Caki2 (cell line): Measurements from ENCODE around the gene ARL4D. TPM values are rescaled to one million over a fixed set of nuclear protein-coding genes. Genes with fewer than 3 reads are reported as not detected.
"Not testable (repeated sequence)": the region's sequence is repeated elsewhere in the genome, so short reads cannot be mapped to it uniquely, and the experiment has no call there.

Experiments
- DNase-seq: peaks from one replicate; pipeline ENCODE4 v3.0.0-alpha.2; 2015; ENCODE audit warnings: low read depth
- in situ Hi-C: cut with HindIII; loops from 2 replicates; pipeline ENCODE4 v1.10.0; 2016; ENCODE audit warnings: low sequenced_read_pairs, low pct_unique_long_range_greater_than_20kb, mixed read lengths
- total RNA-seq: library from RNA; depleted of rRNA; stranded (reverse); fragments of >200 nt; shearing (Covaris generic); gene quantifications from 2 replicates; pipeline ENCODE4 v1.2.3, GENCODE V29; 2014; ENCODE audit warnings: low replicate concordance

ARL4D gene
- total RNA-seq, 1 experiment from 2014 or later: 50.6 TPM

GRCh38 chr17:43410557-43411368, 12.0 kb downstream of the ARL4D start:
- in situ Hi-C loops: no loop called here

GRCh38 chr17:43411369-43411677, 12.5 kb downstream of the ARL4D start:
- DNase-seq: no peak
- in situ Hi-C loops: no loop called here

More at GRCh38 chr17:43410557-43411368, 12.0 kb downstream of the ARL4D start:
- DNase-seq: peak; percentile 63

GRCh38 chr17:43411749-43412148, 13.0 kb downstream of the ARL4D start:
- in situ Hi-C loops: no loop called here
- DNase-seq: no peak

GRCh38 chr17:43412166-43412565, 13.4 kb downstream of the ARL4D start:
- in situ Hi-C loops: no loop called here
- no peak for DNase-seq

GRCh38 chr17:43416998-43417890, 18.5 kb downstream of the ARL4D start:
- no peak for DNase-seq

GRCh38 chr17:43418441-43419374, 19.9 kb downstream of the ARL4D start:
- peak; percentile 82 for DNase-seq

More at GRCh38 chr17:43416998-43417890, 18.5 kb downstream of the ARL4D start:
- in situ Hi-C loops: no loop called here

GRCh38 chr17:43419375-43419882, 20.6 kb downstream of the ARL4D start:
- DNase-seq, in situ Hi-C loops: not testable (repeated sequence)

More at GRCh38 chr17:43418441-43419374, 19.9 kb downstream of the ARL4D start:
- in situ Hi-C loops: no loop called here

GRCh38 chr17:43423777-43424455, 25.1 kb downstream of the ARL4D start:
- DNase-seq: no peak
- in situ Hi-C loops: no loop called here

- peak; percentile 61 for DNase-seq
- in situ Hi-C loops: no loop called here
Measured at GRCh38 chr17:43427362-43428043, 28.7 kb downstream of the ARL4D start.

GRCh38 chr17:43428524-43428923, 29.7 kb downstream of the ARL4D start:
- in situ Hi-C loops: no loop called here
- DNase-seq: no peak

GRCh38 chr17:43430936-43431713, 32.3 kb downstream of the ARL4D start:
- in situ Hi-C loops: no loop called here
- no peak for DNase-seq

- in situ Hi-C loops: no loop called here
- no peak for DNase-seq
Measured at GRCh38 chr17:43431714-43432523, 33.1 kb downstream of the ARL4D start.

- in situ Hi-C loops: no loop called here
- DNase-seq: peak; percentile 97
Measured at GRCh38 chr17:43434902-43435319, 36.1 kb downstream of the ARL4D start.

GRCh38 chr17:43437756-43438155, 39.0 kb downstream of the ARL4D start:
- DNase-seq: no peak
- in situ Hi-C loops: no loop called here

- in situ Hi-C loops: no loop called here
- DNase-seq: no peak
Measured at GRCh38 chr17:43438626-43439025, 39.8 kb downstream of the ARL4D start.

- in situ Hi-C loops: no loop called here
- no peak for DNase-seq
Measured at GRCh38 chr17:43439041-43439440, 40.2 kb downstream of the ARL4D start.
